HepG2 (cell line): ENCODE measurements around the gene PLS1. TPM values are rescaled to one million over a fixed set of nuclear protein-coding genes. Genes with fewer than 3 reads are reported as not detected.

ENCODE experiments used
- ATAC-seq: fragments of 200-7000 bp; cut with Tn5 transposase; 3 replicates; pipeline ENCODE4 v1.9.1; 2020; ENCODE audit warnings: mild to moderate bottlenecking, moderate library complexity
- BruUV-seq: library from RNA; stranded (reverse); fragments of 400-500 nt; replicated peaks from 2 replicates; lab custom pipeline; 2021; lab: Mats Ljungman, UMichigan
- CTCF ChIA-PET: fragments of 300-600 bp; formaldehyde crosslinking; extraction: SDS; loops from one replicate; lab custom pipeline; 2021; ENCODE audit warnings: low total read pairs, inconsistent platforms, low intra/inter-chr PET ratio; lab: Yijun Ruan, JAX
- POLR2A ChIA-PET: fragments of 350-600 bp; sonication (Branson Sonifier 250); formaldehyde crosslinking; loops from one replicate; lab custom pipeline; 2020; ENCODE audit warnings: antibody characterized with exemption, inconsistent platforms; lab: Yijun Ruan, JAX
- DNase-seq: peaks from one replicate; pipeline ENCODE4 v3.0.0-alpha.2; 2015; ENCODE audit warnings: low spot score
- FAIRE-seq: peaks from 3 replicates; lab custom pipeline; 2011; peaks lifted over from hg19 to GRCh38; lab: Jason Lieb, UNC
- H2AFZ ChIP-seq: one replicate; pipeline ENCODE4 v1.6.1; 2011; ENCODE audit warnings: low read length, inconsistent platforms
- H3K27ac ChIP-seq: fragments of 300-600 bp; 3 replicates; pipeline ENCODE4 v1.8.0; 2011; ENCODE audit warnings: mixed run types, mild to moderate bottlenecking, mixed read lengths, low read length, inconsistent platforms; ENCODE audit not compliant: insufficient read depth; ENCODE audit errors: extremely low read length
- H3K27me3 ChIP-seq, 2 experiments: fragments of 200-600 bp in 1 of 2; 2 replicates in 1 of 2; 3 replicates in 1 of 2; pipeline versions ENCODE4 v1.6.0 to v1.8.0; 2011; ENCODE audit warnings: low read length in 2 of 2, mild to moderate bottlenecking in 2 of 2, moderate library complexity in 2 of 2, inconsistent platforms in 1 of 2; ENCODE audit not compliant: insufficient read depth in 2 of 2, control insufficient read depth in 1 of 2
- H3K36me3 ChIP-seq, 2 experiments: fragments of 200-600 bp in 1 of 2; replicated peaks in 1 of 2; 2 replicates in 1 of 2; 3 replicates in 1 of 2; pipeline versions ENCODE4 v1.5.1 to v1.8.0; 2011; ENCODE audit warnings: low read length in 2 of 2, inconsistent platforms in 1 of 2; ENCODE audit not compliant: insufficient read depth in 2 of 2, control insufficient read depth in 1 of 2
- H3K4me1 ChIP-seq: 2 replicates; pipeline ENCODE4 v1.5.1; 2012; ENCODE audit warnings: low read length, inconsistent platforms; ENCODE audit not compliant: insufficient read depth
- H3K4me2 ChIP-seq: 2 replicates; pipeline ENCODE4 v1.6.0; 2011; ENCODE audit warnings: low read depth, low read length, inconsistent platforms
- H3K4me3 ChIP-seq, 3 experiments: fragments of 200-600 bp in 1 of 3; sonication (generic), shearing (Covaris generic) in 1 of 3; replicated peaks in 1 of 3; 2 replicates each; pipeline ENCODE4 v1.5.1; 2011 to 2016; ENCODE audit warnings: low read length in 3 of 3, inconsistent platforms in 2 of 3, low read depth in 2 of 3, mild to moderate bottlenecking in 2 of 3, control low read depth in 1 of 3, mixed read lengths in 1 of 3; ENCODE audit not compliant: insufficient read depth in 1 of 3
- H3K79me2 ChIP-seq: one replicate; pipeline ENCODE4 v1.6.1; 2011; ENCODE audit warnings: low read length, inconsistent platforms; ENCODE audit not compliant: insufficient read depth
- H3K9ac ChIP-seq: 2 replicates; pipeline ENCODE4 v1.6.0; 2011; ENCODE audit warnings: mild to moderate bottlenecking, low read depth, low read length, inconsistent platforms; ENCODE audit not compliant: insufficient read depth
- H3K9me3 ChIP-seq: 2 replicates; pipeline ENCODE4 v1.5.1; 2012; ENCODE audit warnings: mild to moderate bottlenecking, low read length
- H4K20me1 ChIP-seq: 2 replicates; pipeline ENCODE4 v1.6.0; 2011; ENCODE audit warnings: inconsistent platforms, mild to moderate bottlenecking, low read length, moderate library complexity; ENCODE audit not compliant: insufficient read depth
- NCOA1 ChIP-seq: sonication (generic); formaldehyde crosslinking; IDR thresholded peaks from 2 replicates; pipeline ENCODE4 v1.9.0; 2021; ENCODE audit warnings: missing genetic modification reagents
- PRPF4 ChIP-seq: fragments of 200-400 bp; formaldehyde crosslinking; IDR thresholded peaks from 2 replicates; pipeline ENCODE4 v1.6.1; 2016; ENCODE audit warnings: low read length, low read depth; ENCODE audit not compliant: poor library complexity, severe bottlenecking
- TOPORS ChIP-seq: sonication (generic); formaldehyde crosslinking; IDR thresholded peaks from 2 replicates; pipeline ENCODE4 v1.8.0; 2023; ENCODE audit warnings: mild to moderate bottlenecking, missing genetic modification reagents
- ZMYM3 ChIP-seq: sonication (generic); formaldehyde crosslinking; IDR thresholded peaks from 2 replicates; pipeline ENCODE4 v1.5.1; 2020; ENCODE audit warnings: mild to moderate bottlenecking, missing genetic modification reagents
- ZNF12 ChIP-seq: sonication (generic); formaldehyde crosslinking; IDR thresholded peaks from 2 replicates; pipeline ENCODE4 v1.5.0; 2020; ENCODE audit warnings: missing genetic modification reagents
- ZNF703 ChIP-seq: sonication (generic); formaldehyde crosslinking; IDR thresholded peaks from 2 replicates; pipeline ENCODE4 v1.5.1; 2020; ENCODE audit warnings: missing genetic modification reagents, mild to moderate bottlenecking, moderate library complexity, borderline replicate concordance
- WGBS: methylation state at CpG from one replicate; pipeline ENCODE4 v1.1.6; 2017; ENCODE audit warnings: low lambda C conversion rate; 5-methylcytosine and 5-hydroxymethylcytosine counted together
- in situ Hi-C: cut with HindIII; loops from 2 replicates; pipeline ENCODE4 v1.10.0; 2017; ENCODE audit warnings: low pct_unique_long_range_greater_than_20kb; ENCODE audit not compliant: extremely low pct_ligation_motif_present
- intact Hi-C: fragments of 100-400 bp; cut with micrococcal nuclease; formaldehyde crosslinking; loops from one replicate; pipeline ENCODE4 v1.10.0; 2022; ENCODE audit not compliant: unreplicated experiment
- polyA plus RNA-seq, 8 experiments: library from polyadenylated mRNA; depleted of rRNA in 3 of 8; stranded (reverse) in 7 of 8; unstranded in 1 of 8; fragments of >200 nt; fragmentation: Illumina TruSeq in 4 of 8; extraction: Trizol in 4 of 8; gene quantifications; 2 replicates each; pipeline versions ENCODE4 v1.2.1 to v1.2.3, GENCODE V29; 2011 to 2016; ENCODE audit warnings: low read depth in 4 of 8, missing spikeins in 1 of 8, mixed read lengths in 1 of 8; ENCODE audit not compliant: insufficient read depth in 1 of 8
- total RNA-seq, 5 experiments: library from RNA; depleted of rRNA; stranded (reverse); fragments of >200 nt; fragmentation: Illumina TruSeq; extraction: Trizol; gene quantifications; 2 replicates each; pipeline ENCODE4 v1.2.3, GENCODE V29; 2016; ENCODE audit warnings: low read depth in 1 of 5
- TF ChIP-seq, protein P1 (sequence below): sonication (generic); formaldehyde crosslinking; IDR thresholded peaks from 2 replicates; pipeline ENCODE4 v1.8.1; 2023; ENCODE audit warnings: missing genetic modification reagents, inconsistent platforms, borderline replicate concordance
- TF ChIP-seq, protein P2 (sequence below), 2 experiments: fragments of 450-650 bp in 1 of 2; sonication (generic) in 1 of 2; formaldehyde crosslinking in 1 of 2; IDR thresholded peaks; 2 replicates each; pipeline versions ENCODE4 v1.6.1 to v1.8.0; 2016 to 2022; ENCODE audit warnings: antibody characterized with exemption in 1 of 2, mild to moderate bottlenecking in 1 of 2, missing genetic modification reagents in 1 of 2

The PLS1 gene
- total and polyA plus RNA-seq, 2 of the 13 experiments (the other 11 are each of a cell fraction or from before 2014, with no cell fraction given), result 11.2 to 21.1 TPM

- no peaks in the 10 kb centered on the region for H3K4me1 ChIP-seq
- DNase-seq, result no peak
- in situ Hi-C loops, result no loop called here
- ATAC-seq, result no peak
- WGBS, result 90% methylated on average over 1 of the region's 1 CpG
- H2AFZ ChIP-seq, result no peak overlapping the region
- no peaks in the 10 kb centered on the region for H3K9me3 ChIP-seq
- H3K27me3 ChIP-seq, result no peaks in the 10 kb centered on the region
- H3K4me3 ChIP-seq, result no peak overlapping the region
- no peaks in the 10 kb centered on the region for H4K20me1 ChIP-seq
- intact Hi-C loops, result no loop called here
- peaks cover 2% of the 10 kb centered on the region for H3K79me2 ChIP-seq
- H3K27ac ChIP-seq, result no peak overlapping the region
- POLR2A ChIA-PET, result interaction anchor here (1.6 kb wide), 1 partner anchor 13 kb away, joined by 4 read pairs; no protein-coding TSS in a partner anchor
- no peaks in the 10 kb centered on the region for H3K36me3 ChIP-seq
- no peak overlapping the region for H3K9ac ChIP-seq
- H3K4me2 ChIP-seq, result no peak overlapping the region
- no TSS peak for BruUV-seq
- CTCF ChIA-PET, result no interaction called here
- FAIRE-seq, result no peak
- no peak for TF ChIP-seq ZMYM3 (CRISPR knock-in tag)
- TF ChIP-seq ZNF12 (CRISPR knock-in tag), result peak; percentile 95
Observed at GRCh38 chr3:142609136-142609535, 12.9 kb downstream of the PLS1 start.

- intact Hi-C loops, result no loop called here
- FAIRE-seq, result no peak
- no peak overlapping the region for H3K27ac ChIP-seq
- no peak for ATAC-seq
- H3K4me1 ChIP-seq, result no peaks in the 10 kb centered on the region
- H3K4me3 ChIP-seq, result no peak overlapping the region
- ChIA-PET POLR2A (no interaction called here), CTCF (no interaction called here)
- no peaks in the 10 kb centered on the region for H3K9me3 ChIP-seq
- no peak overlapping the region for H2AFZ ChIP-seq
- H4K20me1 ChIP-seq, result no peaks in the 10 kb centered on the region
- H3K4me2 ChIP-seq, result no peak overlapping the region
- DNase-seq, result no peak
- no TSS peak for BruUV-seq
- WGBS, result 100% methylated on average over 1 of the region's 1 CpG
- in situ Hi-C loops, result no loop called here
- H3K36me3 ChIP-seq, result no peaks in the 10 kb centered on the region
- no peak overlapping the region for H3K9ac ChIP-seq
- H3K79me2 ChIP-seq, result no peaks in the 10 kb centered on the region
- H3K27me3 ChIP-seq, result no peaks in the 10 kb centered on the region
- TF ChIP-seq PRPF4 (no peak), ZNF703 (CRISPR knock-in tag) (no peak), NCOA1 (CRISPR knock-in tag) (no peak), TOPORS (CRISPR knock-in tag) (no peak)
- TF ChIP-seq, protein P1, sequence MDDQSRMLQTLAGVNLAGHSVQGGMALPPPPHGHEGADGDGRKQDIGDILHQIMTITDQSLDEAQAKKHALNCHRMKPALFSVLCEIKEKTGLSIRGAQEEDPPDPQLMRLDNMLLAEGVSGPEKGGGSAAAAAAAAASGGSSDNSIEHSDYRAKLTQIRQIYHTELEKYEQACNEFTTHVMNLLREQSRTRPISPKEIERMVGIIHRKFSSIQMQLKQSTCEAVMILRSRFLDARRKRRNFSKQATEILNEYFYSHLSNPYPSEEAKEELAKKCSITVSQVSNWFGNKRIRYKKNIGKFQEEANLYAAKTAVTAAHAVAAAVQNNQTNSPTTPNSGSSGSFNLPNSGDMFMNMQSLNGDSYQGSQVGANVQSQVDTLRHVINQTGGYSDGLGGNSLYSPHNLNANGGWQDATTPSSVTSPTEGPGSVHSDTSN (CRISPR knock-in tag), result no peak
- TF ChIP-seq, protein P2, sequence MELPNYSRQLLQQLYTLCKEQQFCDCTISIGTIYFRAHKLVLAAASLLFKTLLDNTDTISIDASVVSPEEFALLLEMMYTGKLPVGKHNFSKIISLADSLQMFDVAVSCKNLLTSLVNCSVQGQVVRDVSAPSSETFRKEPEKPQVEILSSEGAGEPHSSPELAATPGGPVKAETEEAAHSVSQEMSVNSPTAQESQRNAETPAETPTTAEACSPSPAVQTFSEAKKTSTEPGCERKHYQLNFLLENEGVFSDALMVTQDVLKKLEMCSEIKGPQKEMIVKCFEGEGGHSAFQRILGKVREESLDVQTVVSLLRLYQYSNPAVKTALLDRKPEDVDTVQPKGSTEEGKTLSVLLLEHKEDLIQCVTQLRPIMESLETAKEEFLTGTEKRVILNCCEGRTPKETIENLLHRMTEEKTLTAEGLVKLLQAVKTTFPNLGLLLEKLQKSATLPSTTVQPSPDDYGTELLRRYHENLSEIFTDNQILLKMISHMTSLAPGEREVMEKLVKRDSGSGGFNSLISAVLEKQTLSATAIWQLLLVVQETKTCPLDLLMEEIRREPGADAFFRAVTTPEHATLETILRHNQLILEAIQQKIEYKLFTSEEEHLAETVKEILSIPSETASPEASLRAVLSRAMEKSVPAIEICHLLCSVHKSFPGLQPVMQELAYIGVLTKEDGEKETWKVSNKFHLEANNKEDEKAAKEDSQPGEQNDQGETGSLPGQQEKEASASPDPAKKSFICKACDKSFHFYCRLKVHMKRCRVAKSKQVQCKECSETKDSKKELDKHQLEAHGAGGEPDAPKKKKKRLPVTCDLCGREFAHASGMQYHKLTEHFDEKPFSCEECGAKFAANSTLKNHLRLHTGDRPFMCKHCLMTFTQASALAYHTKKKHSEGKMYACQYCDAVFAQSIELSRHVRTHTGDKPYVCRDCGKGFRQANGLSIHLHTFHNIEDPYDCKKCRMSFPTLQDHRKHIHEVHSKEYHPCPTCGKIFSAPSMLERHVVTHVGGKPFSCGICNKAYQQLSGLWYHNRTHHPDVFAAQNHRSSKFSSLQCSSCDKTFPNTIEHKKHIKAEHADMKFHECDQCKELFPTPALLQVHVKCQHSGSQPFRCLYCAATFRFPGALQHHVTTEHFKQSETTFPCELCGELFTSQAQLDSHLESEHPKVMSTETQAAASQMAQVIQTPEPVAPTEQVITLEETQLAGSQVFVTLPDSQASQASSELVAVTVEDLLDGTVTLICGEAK (IDR thresholded peaks at IDR 0.05), result no peak
- TF ChIP-seq, protein P2 (CRISPR knock-in tag; IDR thresholded peaks at IDR 0.05), result no peak
Observed at GRCh38 chr3:142611206-142611605, 15.0 kb downstream of the PLS1 start.
